Activated CD8-positive, alpha-beta memory T cell treated with anti-CD3 and anti-CD28 coated beads for 36 hours (primary cell): ENCODE measurements around the gene TMEFF1. TPM values are rescaled to one million over a fixed set of nuclear protein-coding genes. Genes with fewer than 3 reads are reported as not detected.
"Not testable (repeated sequence)": the region's sequence is repeated elsewhere in the genome, so short reads cannot be mapped to it uniquely, and the experiment has no call there.

Experiments
- CTCF ChIA-PET: fragments of 350-600 bp; sonication (Branson Sonifier 250); formaldehyde crosslinking; loops from one replicate; lab custom pipeline; 2021; ENCODE audit warnings: antibody characterized with exemption; lab: Charles Lee
- POLR2A ChIA-PET: fragments of 350-600 bp; sonication (Branson Sonifier 250); formaldehyde crosslinking; loops from one replicate; lab custom pipeline; 2021; ENCODE audit warnings: antibody characterized with exemption; lab: Charles Lee
- total RNA-seq, 2 experiments: library from RNA; stranded (reverse); gene quantifications; one replicate each; pipeline ENCODE4 v1.2.3, GENCODE V29; 2021

The TMEFF1 gene, protein sequence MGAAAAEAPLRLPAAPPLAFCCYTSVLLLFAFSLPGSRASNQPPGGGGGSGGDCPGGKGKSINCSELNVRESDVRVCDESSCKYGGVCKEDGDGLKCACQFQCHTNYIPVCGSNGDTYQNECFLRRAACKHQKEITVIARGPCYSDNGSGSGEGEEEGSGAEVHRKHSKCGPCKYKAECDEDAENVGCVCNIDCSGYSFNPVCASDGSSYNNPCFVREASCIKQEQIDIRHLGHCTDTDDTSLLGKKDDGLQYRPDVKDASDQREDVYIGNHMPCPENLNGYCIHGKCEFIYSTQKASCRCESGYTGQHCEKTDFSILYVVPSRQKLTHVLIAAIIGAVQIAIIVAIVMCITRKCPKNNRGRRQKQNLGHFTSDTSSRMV
- under 1 TPM; 0.19 to 0.36 TPM for total RNA-seq

DNA sequence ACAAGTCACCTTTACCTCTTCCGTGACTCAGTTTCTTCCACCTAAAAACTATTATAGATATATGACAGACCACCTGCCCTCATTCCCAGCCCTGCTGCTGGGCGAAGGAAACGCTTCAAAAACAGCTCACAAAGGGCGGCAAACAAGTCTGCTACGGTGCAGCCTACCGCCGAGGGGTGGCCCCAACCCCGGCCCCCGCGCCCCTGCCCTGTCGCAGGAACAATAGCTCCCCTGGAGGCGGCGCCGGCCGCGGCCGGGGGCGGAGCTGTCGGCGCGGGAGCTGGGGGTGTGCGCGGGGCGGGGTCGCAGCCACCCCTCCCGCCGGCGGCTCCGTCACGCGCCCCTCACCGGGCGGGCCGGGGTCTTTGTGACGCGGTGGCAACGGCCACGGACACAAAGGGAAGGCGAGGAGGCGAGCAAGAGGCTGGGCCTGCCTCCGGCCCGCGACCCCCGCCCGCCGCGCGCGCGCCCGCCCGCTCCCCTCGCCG is at the start of gene TMEFF1:
Gene TMEFF1 (plus strand): TSS at position 362 of the 488 bp plus-strand sequence. CDS start 396 bp downstream, outside the sequence.
- ChIA-PET CTCF (no interaction called here), POLR2A (no interaction called here)

DNA sequence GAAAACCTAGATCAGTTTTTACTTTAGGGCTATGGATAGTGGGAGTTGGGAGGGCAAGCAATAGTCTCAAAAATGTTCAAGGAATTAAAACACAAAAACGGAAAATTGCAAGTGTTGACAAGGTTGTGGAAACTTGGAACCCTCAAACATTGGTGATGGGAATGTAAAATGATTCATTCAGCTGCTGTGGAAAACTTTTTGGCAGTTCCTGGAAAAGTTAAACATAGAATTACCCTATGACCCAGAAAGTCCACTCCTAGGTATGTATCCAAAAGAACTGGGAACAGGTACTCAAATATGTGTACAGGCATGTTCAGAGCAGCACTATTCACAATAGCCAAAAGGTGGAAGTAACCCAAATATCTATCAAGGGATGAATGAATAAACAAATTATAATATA is 47.2 kb upstream of the TMEFF1 start:
- CTCF ChIA-PET: interaction anchor here (1.2 kb wide), 1 partner anchor 13 kb away, joined by 3 read pairs; no protein-coding TSS in a partner anchor
- POLR2A ChIA-PET: no interaction called here

DNA sequence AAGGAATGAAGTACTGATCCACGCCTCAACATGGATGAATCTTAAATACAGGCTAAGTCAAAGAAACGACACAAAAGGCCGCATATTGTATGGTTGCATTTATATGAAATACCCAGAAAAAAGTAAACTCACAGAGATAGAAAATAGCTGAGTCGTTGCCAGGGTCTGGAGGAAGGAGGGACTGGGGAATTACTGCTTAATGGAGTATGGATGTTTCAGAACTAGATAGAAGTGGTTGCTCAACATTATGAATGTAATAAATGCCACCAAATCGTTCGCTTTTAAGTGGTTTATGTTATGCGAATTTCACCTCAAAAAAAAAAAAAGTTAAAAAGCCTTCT is 46.8 kb upstream of the TMEFF1 start:
- POLR2A ChIA-PET: interaction anchor here (0.7 to 1.0 kb wide), 2 partner anchors 15 to 74 kb away, joined by 5 to 6 read pairs; no protein-coding TSS in a partner anchor
- CTCF ChIA-PET: interaction anchor here (1.2 kb wide), 1 partner anchor 12 kb away, joined by 3 read pairs; no protein-coding TSS in a partner anchor

DNA sequence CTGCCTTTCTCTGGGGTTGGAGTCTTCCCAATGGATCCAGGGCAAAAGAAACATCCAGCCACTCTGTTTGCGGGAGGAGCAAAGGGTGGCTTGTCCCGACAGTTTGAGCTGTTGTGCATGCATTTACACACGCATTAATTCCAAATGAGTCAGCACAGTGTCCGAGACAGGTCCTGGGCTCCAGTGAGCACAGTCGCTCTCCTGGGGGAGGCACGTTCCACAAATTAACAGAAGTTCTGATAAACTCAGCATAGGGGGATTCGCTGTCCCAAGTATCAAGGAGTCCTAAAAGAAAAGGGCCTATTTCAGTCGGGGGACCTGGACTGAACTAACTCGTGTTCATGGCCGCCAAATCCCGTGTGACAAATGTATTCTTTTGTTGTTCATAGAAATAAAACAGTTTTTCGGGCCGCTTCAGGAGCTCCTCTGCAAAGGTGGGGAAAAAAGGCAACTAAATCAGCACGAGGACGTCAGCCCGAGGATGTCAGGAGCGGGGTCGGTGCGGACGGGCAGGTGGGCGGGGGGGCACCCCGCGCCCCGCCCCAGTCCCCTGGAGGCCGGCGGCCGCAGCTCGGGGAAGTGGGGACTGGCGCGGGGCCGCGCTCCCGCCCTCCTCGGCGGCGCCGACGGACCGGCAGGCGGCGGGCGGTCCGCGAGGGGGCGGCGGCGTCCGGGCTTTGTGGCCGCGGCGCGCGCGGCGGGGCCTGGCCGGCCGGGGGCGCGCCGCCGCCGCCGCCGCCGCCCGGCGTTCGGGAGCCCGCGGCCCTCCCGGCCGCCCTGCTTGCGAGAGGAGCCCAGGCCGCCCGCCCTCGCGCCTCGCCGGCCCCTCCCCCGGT is 46.2 kb upstream of the TMEFF1 start, which contains the start of gene MSANTD3:
Gene MSANTD3 (plus strand): TSS at position 614 of the 836 bp plus-strand sequence. CDS start 14,796 bp downstream, outside the sequence.
- ChIA-PET CTCF (interaction anchor here (1.2 kb wide), 1 partner anchor 12 kb away, joined by 3 read pairs; no protein-coding TSS in a partner anchor), POLR2A (interaction anchor here (0.7 to 1.0 kb wide), 2 partner anchors 15 to 75 kb away, joined by 5 to 6 read pairs; no protein-coding TSS in a partner anchor)

DNA sequence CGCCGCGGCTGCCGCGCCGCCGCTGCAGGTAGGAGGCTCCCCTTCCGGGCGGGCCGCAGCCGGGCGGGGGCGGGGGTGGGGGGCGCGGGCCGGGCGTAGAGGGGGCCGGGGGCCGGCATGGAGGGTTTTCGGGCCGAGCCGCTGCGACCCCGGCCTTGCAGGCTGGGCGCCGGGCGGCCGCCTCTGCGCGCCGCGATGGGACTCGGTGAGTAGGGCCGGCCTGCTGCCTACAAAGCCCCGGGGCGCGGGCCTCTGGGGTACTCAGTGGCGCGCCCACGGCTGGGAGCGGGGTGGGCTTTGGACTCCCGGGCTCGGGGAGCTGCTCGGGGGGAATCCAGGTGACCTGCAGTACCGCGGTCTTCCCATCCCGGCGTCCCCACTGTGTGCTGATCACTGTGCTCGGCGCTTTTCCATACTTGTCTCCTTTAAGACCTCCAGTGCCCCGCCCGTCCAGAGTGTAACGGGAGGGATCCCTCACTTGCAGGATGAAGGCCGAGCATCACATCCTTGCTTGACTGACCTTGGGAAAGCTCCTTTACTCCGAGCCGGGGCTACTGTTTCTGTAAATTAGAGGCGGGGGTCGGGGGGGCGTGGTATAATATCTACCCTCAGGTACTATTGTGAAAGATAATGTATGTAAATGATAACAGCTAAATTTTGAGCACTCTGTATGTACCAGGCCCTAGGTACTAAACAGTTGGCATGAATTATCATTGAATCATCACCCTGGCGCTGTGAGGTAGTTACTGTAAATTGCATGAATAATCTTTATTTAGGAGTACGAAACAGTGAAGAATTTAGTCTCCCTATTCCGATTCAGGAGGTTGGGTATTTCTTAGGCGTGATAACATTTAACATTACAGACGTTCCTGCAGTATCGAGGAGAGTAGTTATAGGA is 45.3 kb upstream of the TMEFF1 start:
- ChIA-PET POLR2A (interaction anchor here (0.8 to 1.0 kb wide), 2 partner anchors 16 to 75 kb away, joined by 3 to 6 read pairs; partner anchors contain the start of gene TEX10), CTCF (interaction anchor here (0.6 kb wide), 1 partner anchor 103 kb away, joined by 3 read pairs; no protein-coding TSS in a partner anchor)

DNA sequence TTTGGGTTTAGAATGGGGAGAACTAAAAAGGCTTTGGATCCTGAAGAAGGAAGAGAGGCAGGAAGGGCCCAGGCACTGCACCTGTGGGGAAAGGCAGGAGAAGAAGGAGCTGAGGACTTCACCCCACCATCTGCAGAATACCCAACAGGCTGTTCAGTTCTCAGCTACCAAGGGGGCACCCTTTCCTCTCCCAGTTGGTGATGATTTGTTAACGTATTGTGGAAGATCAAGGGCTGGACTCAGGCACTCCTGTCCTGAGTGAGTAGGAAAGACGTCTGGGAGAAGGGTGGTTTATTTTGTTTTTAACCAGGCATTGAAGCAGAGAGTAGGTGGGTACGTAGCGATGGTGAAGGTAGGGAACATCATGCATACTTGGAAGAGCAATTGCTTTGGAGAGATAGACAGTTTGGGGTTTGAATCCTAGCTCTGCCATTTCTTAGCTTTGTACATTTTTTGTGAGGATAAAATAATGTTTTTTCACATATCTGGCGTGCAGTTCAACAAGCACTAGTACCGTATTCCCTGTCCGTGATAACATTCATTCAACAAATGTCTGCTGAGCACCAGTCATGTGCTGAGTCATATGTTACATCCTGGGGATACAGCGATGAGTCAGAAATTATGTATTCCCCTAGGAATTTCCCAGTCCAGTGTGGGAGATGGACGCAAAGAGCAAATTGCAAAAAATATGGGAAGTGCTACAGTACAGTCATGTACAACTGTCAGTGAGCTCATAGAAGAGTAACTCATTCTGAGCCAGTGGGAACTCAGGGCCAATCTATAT is 43.9 kb upstream of the TMEFF1 start:
- POLR2A ChIA-PET: interaction anchor here (0.6 kb wide), 1 partner anchor 19 kb away, joined by 5 read pairs; no protein-coding TSS in a partner anchor

DNA sequence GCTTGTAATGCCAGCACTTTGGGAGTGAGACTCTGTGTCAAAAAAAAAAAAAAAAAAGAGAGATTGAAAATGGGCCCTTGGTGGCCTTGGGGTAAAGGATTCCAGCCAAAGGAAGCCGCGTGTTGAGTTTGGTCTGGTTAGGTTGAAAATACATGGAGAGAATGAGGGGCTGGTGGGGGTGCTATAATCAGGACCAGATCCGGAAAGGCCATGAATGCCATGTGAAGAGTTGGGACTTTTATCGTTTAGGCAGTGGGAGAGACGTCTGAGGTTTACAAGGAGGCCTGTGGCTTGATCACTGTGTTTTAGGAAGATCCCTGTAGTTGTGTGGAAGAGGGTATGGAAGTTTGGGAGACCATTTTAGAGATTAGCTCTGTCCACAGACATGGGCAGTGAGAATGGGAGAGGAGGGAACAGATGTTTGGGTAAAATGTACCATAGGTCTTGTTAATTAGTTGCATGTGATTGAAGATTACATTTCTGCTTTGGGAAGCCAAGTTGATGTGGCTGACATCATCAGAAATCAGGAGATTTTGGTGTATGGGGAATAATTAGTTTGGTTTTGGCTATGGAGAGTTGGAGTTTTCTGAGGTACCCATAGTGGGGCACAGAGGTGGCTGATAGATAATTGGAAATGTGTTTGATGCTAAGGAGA is 42.5 kb upstream of the TMEFF1 start:
- CTCF ChIA-PET: interaction anchor here (0.7 kb wide), 1 partner anchor 973 kb away, joined by 3 read pairs; no protein-coding TSS in a partner anchor
- POLR2A ChIA-PET: no interaction called here

More for the DNA sequence above, 43.9 kb upstream of the TMEFF1 start:
- CTCF ChIA-PET: interaction anchor here (0.7 kb wide), 1 partner anchor 974 kb away, joined by 3 read pairs; no protein-coding TSS in a partner anchor

DNA sequence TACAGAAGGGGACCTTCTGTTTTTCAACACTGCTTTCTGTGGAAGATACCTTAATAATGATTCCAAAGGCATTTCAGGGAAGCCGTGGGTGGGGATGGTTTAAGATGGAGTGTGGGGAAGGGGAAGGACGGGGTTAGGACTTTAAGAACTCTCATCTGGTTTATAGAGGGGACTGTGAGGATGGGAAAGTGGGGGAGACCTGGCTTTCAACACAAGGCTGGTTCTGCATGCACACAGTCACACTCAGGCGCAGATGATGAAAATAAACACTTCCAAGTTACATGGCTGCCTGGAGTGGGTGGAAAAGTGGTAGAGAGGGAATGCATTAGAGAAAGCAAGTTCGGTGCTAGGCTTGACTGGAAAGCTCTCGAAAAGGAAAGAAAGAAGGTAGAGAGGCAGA is 41.1 kb upstream of the TMEFF1 start:
- ChIA-PET CTCF (no interaction called here), POLR2A (no interaction called here)

DNA sequence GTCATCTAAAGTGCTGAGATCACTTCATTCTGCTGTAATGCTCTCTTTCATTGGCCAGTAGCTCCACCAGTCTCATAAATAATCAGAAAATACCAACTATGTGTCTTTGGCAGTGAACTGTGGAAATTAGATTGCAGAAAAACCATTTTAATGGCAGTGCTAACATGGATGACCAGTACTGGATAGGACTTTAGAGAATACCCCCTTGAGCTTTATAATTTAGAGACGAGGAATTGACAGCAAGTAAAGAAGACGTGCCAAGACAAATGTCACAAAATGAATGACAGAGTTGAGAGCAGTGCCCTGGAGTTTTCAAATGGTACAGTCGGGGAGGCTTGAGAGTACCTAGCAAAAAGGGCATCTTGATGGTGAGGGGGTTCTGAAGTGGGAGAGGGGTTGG is 40.2 kb upstream of the TMEFF1 start:
- ChIA-PET CTCF (no interaction called here), POLR2A (no interaction called here)

DNA sequence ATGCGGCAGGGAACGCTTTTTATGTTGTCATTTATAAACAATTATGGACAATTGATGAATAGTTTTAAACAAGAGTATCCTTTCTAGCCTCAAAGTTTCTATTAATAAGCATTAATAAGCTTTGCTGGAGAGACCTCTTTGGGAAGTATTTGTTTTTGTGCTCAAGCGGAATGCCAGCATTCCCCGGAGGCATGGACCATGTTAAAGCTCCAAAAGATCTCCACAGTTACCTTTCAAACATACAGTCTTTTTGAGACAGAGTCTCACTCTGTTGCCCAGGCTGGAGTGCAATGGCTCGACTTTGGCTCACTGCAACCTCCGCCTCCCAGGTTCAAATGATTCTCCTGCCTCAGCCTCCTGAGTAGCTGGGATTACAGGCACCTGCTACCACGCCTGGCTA is 36.4 kb upstream of the TMEFF1 start:
- CTCF ChIA-PET: interaction anchor here (1.3 to 1.8 kb wide), 2 partner anchors 10 to 29 kb away, joined by 4 to 7 read pairs; no protein-coding TSS in a partner anchor

DNA sequence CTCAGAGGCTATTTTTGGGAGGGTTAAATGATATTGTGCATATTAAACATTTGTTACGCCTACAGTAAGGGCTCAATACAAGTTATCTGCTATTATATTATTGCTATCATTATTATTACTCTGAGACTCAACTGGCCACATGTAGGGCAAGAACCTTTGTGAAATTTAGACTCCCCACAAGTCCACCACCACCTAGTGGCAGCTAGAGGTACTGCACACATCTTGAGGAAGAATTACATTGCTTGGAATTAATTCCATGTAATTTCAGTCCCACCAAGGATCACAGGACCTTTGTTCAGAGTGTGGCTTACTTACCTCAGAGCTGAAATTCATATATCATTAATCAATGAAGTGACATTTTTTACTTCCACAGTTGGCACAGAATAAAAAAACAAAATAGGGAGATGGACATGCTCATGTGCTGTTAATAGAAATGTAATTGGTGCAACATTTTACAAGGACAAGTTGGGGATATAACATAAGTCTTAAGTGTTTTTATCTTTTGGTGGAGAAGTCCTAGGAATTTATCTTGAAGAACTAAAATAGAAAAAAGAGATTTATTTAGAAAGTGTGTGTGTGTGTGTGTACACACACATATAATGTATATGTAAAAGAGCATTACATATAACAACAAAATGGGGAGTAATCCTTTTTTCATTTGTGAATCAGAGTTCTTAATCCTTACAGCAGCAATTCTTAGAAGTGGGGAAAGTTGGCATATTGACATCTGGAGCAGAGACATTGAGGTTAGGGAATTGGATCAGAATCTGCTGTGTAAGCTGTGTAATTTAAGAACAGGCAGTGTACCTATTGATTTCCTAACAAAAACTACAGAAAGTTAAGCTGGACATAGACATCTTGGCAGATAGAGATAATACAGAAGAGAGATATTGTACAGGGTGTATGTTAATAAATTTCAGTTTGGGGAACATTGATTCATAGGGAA is 34.8 kb upstream of the TMEFF1 start:
- ChIA-PET CTCF (interaction anchor here (1.2 to 1.8 kb wide), 6 partner anchors 8 to 85 kb away, joined by 3 to 7 read pairs (median 4); partner anchors contain the start of gene MSANTD3), POLR2A (no interaction called here)

More for the DNA sequence above, 36.4 kb upstream of the TMEFF1 start:
- POLR2A ChIA-PET: no interaction called here

DNA sequence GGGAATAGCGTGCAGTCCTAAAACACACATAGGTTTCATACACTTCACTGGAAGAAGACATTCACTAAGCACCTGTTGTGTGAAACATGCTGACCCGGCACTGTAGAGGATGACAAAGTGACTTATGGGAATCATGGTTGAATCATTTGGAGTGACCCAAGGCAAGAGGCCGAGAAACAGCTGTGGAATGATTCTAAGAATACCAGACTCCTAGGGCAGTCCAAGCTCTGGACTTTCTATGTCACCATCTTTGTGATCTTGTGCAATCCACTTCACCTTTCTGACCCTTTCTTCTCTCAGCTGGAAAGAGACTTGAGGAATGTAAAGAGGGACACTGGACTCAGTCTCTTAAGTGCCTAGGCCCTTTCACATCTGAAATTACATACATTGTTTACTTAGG is 32.9 kb upstream of the TMEFF1 start:
- POLR2A ChIA-PET: no interaction called here

DNA sequence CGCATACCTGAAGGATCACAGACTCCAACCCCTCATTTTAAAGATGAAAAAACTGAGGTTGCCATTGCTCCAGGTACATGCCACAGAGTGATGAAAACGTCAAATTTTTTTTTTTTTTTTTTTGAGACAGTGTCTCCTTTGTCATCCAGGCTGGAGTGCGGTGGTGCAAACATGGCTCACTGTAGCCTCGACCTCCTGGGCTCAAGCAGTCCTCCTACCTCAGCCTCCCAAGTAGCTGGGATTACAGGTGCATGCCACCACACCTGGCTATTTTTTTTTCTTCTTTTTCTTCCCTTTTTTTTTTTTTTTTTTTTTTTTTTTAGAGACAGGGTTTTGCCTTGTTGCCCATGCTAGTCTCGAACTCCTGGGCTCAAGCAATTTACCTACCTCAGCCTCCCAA is 32.5 kb upstream of the TMEFF1 start:
- CTCF ChIA-PET: interaction anchor here (0.9 kb wide), 1 partner anchor 17 kb away, joined by 3 read pairs; no protein-coding TSS in a partner anchor
- POLR2A ChIA-PET: not testable (repeated sequence)

More for the DNA sequence above, 32.9 kb upstream of the TMEFF1 start:
- CTCF ChIA-PET: no interaction called here

DNA sequence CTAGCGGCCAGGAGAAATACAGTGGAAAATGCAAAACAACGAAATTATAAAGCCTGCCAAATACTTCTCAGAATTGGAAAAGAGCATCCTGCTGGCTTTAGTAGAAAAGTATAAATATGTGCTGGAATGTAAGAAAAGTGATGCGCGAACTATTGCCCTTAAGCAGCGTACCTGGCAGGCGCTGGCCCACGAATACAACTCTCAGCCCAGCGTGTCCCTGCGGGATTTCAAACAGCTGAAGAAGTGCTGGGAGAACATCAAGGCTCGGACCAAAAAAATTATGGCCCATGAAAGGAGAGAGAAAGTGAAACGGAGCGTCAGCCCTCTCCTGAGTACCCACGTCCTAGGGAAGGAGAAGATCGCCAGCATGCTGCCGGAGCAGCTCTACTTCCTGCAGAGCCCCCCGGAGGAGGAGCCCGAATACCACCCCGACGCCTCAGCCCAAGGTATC is 31.0 kb upstream of the TMEFF1 start:
- ChIA-PET POLR2A (interaction anchor here (0.7 kb wide), 1 partner anchor 1177 kb away, joined by 7 read pairs; no protein-coding TSS in a partner anchor), CTCF (interaction anchor here (0.9 kb wide), 1 partner anchor 42 kb away, joined by 4 read pairs; no protein-coding TSS in a partner anchor)
